Stimulated activated effector memory CD8-positive, alpha-beta T cell treated with anti-CD3 and anti-CD28 coated beads, Interleukin-12 subunit alpha, Interleukin-12 subunit beta, amount 100 ng/mL, for 72 hours (primary cell): ENCODE results near the gene RPS21.

Experiments used
- ATAC-seq: fragments of 150-1000 bp; cut with Tn5 transposase; 2 replicates; pipeline ENCODE4 v1.10.0; 2021
- DNase-seq, 2 donors: peaks; one replicate each; pipeline ENCODE4 v3.0.0; 2021 to 2022; ENCODE audit warnings: low spot score in 2 of 2
- H3K27ac Mint-ChIP-seq: one replicate; pipeline ENCODE4 v1.8.0; 2022; ENCODE audit warnings: mild to moderate bottlenecking, mixed read lengths
- H3K36me3 Mint-ChIP-seq: one replicate; pipeline ENCODE4 v1.8.0; 2022; ENCODE audit warnings: mild to moderate bottlenecking, mixed read lengths
- H3K4me1 Mint-ChIP-seq: one replicate; pipeline ENCODE4 v1.8.0; 2022; ENCODE audit warnings: mixed read lengths
- H3K4me3 Mint-ChIP-seq: one replicate; pipeline ENCODE4 v1.8.0; 2022; ENCODE audit warnings: mild to moderate bottlenecking, mixed read lengths
- H3K9me3 Mint-ChIP-seq: one replicate; pipeline ENCODE4 v1.8.0; 2022; ENCODE audit warnings: mixed read lengths

Gene RPS21

GRCh38 chr20:62386383-62387218 lies at the start of gene RPS21:
Gene RPS21 (plus strand): TSS chr20:62387103. CDS start chr20:62387339, 236 bp downstream.
- H3K9me3 Mint-ChIP-seq, result peaks cover 4% of the 10 kb centered on the region
- peak within 1 kb of the TSS; percentile 93 for H3K27ac Mint-ChIP-seq
- DNase-seq (peak; percentile 82 to 93), ATAC-seq (peak; percentile 95)
- peak within 1 kb of the TSS; percentile 92 for H3K4me3 Mint-ChIP-seq
- H3K4me1 Mint-ChIP-seq, result peaks cover 59% of the 10 kb centered on the region
- H3K36me3 Mint-ChIP-seq, result peaks cover 76% of the 10 kb centered on the region

DNA sequence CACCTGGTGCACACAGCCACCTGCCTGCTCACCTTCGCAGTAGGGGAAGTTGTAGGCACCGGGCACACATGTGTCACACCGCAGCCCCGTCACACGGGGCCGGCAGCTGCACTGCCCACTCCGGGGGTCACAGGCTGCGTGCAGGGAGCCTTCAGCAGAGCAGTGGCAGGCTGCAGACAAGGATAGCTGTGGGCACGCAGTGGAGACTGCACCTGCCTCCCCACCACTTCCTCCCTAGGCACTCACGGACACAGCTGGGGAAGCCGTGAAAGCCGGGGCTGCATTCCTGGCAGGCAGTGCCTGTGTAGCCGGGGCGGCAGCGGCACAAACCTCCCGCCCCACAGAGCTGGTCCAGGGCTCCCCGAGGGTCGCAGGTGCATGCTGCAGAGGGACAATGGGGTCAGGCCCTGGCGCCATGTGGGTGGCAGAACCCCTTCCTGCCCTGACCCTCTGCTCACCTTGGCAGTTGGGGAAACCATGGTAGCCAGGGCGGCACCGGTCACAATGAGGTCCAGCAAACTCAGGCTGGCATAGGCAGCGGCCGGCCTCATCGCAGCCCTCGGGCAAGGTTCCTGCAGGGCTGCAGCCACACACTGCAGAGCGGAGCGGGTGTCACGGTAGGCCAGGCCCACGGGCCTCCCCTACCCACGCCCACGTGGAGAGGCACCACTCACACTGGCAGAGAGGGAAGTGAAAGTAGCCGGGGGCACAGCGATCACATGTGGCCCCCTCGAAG lies 49.2 kb upstream of the RPS21 start:
- no peak for ATAC-seq
- Mint-ChIP-seq H3K36me3 (peaks cover 6% of the 10 kb centered on the region), H3K27ac (no peak overlapping the region), H3K9me3 (no peaks in the 10 kb centered on the region), H3K4me1 (no peaks in the 10 kb centered on the region), H3K4me3 (no peak overlapping the region)
- no peak for DNase-seq

- H3K36me3 Mint-ChIP-seq, result peaks cover 9% of the 10 kb centered on the region
- H3K4me1 Mint-ChIP-seq, result no peaks in the 10 kb centered on the region
- ATAC-seq (no peak), DNase-seq (no peak)
- H3K4me3 Mint-ChIP-seq, result no peak overlapping the region
- no peak overlapping the region for H3K27ac Mint-ChIP-seq
- no peaks in the 10 kb centered on the region for H3K9me3 Mint-ChIP-seq
Observed at GRCh38 chr20:62338294-62338620, 48.6 kb upstream of the RPS21 start.

- H3K36me3 Mint-ChIP-seq, result peaks cover 17% of the 10 kb centered on the region
- H3K4me1 Mint-ChIP-seq, result no peaks in the 10 kb centered on the region
- no peak overlapping the region for H3K4me3 Mint-ChIP-seq
- H3K9me3 Mint-ChIP-seq, result no peaks in the 10 kb centered on the region
- DNase-seq, result no peak
- H3K27ac Mint-ChIP-seq, result no peak overlapping the region
- ATAC-seq, result no peak
Observed at GRCh38 chr20:62339647-62340062, 47.2 kb upstream of the RPS21 start.

- peaks cover 17% of the 10 kb centered on the region for H3K36me3 Mint-ChIP-seq
- no peak for ATAC-seq
- no peak for DNase-seq
- no peak overlapping the region for H3K4me3 Mint-ChIP-seq
- H3K9me3 Mint-ChIP-seq, result no peaks in the 10 kb centered on the region
- no peaks in the 10 kb centered on the region for H3K4me1 Mint-ChIP-seq
- no peak overlapping the region for H3K27ac Mint-ChIP-seq
Observed at GRCh38 chr20:62342910-62343309, 44.0 kb upstream of the RPS21 start.

DNA sequence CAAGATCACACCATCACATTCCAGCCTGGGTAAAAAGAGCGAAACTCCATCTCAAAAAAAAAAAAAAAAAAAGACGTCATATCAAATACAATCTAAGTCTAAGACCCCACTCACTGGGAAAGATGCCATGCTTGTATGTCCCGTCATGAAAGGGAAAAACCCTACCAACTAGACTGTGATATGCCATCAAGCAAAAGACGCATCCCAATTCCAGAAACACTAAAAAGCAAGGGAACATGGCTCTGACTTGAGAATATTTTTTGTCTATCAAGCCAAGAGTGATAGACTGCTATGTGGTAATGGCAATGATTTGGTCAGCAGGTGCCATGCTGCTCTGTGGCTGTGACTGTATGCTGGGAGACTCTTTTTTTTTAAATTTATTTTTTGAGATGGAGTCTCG lies 42.8 kb upstream of the RPS21 start:
- Mint-ChIP-seq H3K36me3 (peaks cover 17% of the 10 kb centered on the region), H3K9me3 (peaks cover 4% of the 10 kb centered on the region), H3K4me3 (no peak overlapping the region), H3K4me1 (no peaks in the 10 kb centered on the region), H3K27ac (no peak overlapping the region)
- ATAC-seq, result no peak
- no peak for DNase-seq

- Mint-ChIP-seq H3K9me3 (peaks cover 4% of the 10 kb centered on the region), H3K4me3 (no peak overlapping the region), H3K4me1 (no peaks in the 10 kb centered on the region), H3K27ac (no peak overlapping the region), H3K36me3 (peaks cover 17% of the 10 kb centered on the region)
- DNase-seq, result no peak
- ATAC-seq, result no peak
Observed at GRCh38 chr20:62344782-62345181, 42.1 kb upstream of the RPS21 start.

GRCh38 chr20:62345681-62346370 lies 41.1 kb upstream of the RPS21 start:
- ATAC-seq (no peak), DNase-seq (no peak)
- Mint-ChIP-seq H3K9me3 (peaks cover 4% of the 10 kb centered on the region), H3K36me3 (peaks cover 17% of the 10 kb centered on the region), H3K4me3 (no peak overlapping the region), H3K27ac (no peak overlapping the region), H3K4me1 (no peaks in the 10 kb centered on the region)

DNA sequence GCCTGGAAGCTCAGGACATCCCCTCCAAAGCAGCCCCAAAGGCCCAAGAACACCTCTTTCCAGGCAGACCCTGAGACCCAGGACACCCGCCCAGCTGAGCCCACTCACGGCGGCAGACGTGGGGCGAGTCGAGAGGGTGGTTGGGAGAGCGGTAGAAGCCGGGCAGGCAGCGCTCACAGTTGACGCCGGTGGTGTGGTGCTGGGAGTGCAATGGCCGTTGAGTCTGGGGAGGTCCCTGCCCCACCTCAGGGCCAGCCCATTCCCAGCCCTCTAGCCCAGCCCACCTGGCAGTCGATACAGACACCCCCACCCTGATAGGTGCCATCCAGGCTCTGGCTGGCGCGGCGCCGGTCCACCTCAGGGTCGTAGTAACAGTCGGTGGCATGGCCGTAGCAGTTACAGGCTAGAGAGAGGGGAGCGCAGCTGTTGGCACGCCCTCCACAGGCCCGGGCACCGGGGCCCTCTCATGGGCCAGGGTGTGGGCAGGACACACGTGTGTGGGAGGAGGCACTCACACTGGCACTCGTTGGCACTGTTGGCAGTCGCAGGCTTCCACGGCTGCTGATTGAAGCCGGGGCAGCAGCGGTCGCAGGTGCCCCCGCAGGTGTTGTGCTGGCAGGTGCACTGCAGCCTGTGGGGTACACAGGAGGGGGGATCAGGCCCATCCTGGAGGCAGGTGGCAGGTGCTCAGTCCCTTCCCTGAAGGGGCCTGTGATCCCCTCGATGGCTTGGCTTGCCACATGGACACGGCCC lies 40.3 kb upstream of the RPS21 start:
- H3K4me1 Mint-ChIP-seq, result no peaks in the 10 kb centered on the region
- ATAC-seq, result peak; percentile 42
- H3K4me3 Mint-ChIP-seq, result no peak overlapping the region

DNA sequence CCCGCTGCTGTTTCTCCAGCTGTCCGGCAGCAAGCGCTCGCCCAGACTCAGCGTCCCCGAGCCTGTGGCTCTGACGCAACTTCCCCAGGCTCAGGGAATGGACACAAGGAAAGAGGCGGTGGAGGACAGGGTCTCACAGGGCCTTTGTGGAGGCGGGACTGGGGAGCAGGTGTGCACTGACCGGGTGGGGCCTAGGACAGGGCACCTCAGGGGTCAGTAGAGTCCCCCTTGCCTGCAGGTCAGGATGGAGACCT lies 39.8 kb upstream of the RPS21 start:
- ATAC-seq, result no peak
- DNase-seq, result no peak
- no peaks in the 10 kb centered on the region for H3K4me1 Mint-ChIP-seq
- peaks cover 4% of the 10 kb centered on the region for H3K9me3 Mint-ChIP-seq
- H3K27ac Mint-ChIP-seq, result no peak overlapping the region
- H3K36me3 Mint-ChIP-seq, result peaks cover 10% of the 10 kb centered on the region
- no peak overlapping the region for H3K4me3 Mint-ChIP-seq

More for the DNA sequence above, 40.3 kb upstream of the RPS21 start:
- DNase-seq, result no peak
- Mint-ChIP-seq H3K27ac (no peak overlapping the region), H3K9me3 (peaks cover 4% of the 10 kb centered on the region), H3K36me3 (peaks cover 14% of the 10 kb centered on the region)

DNA sequence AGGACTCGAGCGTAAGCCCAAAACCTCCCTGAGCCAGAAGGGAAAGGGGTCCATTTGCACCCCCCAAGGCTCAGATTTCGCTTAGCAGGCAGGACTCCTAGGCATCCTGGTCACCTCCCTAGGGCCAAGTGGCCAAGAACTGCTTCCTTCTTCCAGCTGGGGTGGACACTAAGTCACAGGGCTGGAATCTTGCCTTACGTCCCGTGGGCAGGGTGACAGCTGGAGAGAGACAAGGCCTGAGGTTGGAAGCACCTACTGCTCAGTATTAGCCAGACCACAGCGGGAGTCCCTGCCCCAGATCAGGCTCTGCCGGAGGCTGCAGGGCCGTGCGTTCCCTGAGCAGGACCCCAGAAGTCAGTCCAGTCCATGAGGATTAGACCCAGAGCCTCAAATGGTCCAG lies 39.5 kb upstream of the RPS21 start:
- ATAC-seq (no peak), DNase-seq (no peak)
- Mint-ChIP-seq H3K9me3 (peaks cover 4% of the 10 kb centered on the region), H3K4me3 (no peak overlapping the region), H3K4me1 (no peaks in the 10 kb centered on the region), H3K27ac (no peak overlapping the region), H3K36me3 (peaks cover 10% of the 10 kb centered on the region)

- peaks cover 5% of the 10 kb centered on the region for H3K36me3 Mint-ChIP-seq
- DNase-seq, result no peak
- ATAC-seq, result no peak
- peaks cover 4% of the 10 kb centered on the region for H3K9me3 Mint-ChIP-seq
- H3K4me3 Mint-ChIP-seq, result no peak overlapping the region
- H3K4me1 Mint-ChIP-seq, result no peaks in the 10 kb centered on the region
- H3K27ac Mint-ChIP-seq, result no peak overlapping the region
Observed at GRCh38 chr20:62348604-62349003, 38.3 kb upstream of the RPS21 start.

DNA sequence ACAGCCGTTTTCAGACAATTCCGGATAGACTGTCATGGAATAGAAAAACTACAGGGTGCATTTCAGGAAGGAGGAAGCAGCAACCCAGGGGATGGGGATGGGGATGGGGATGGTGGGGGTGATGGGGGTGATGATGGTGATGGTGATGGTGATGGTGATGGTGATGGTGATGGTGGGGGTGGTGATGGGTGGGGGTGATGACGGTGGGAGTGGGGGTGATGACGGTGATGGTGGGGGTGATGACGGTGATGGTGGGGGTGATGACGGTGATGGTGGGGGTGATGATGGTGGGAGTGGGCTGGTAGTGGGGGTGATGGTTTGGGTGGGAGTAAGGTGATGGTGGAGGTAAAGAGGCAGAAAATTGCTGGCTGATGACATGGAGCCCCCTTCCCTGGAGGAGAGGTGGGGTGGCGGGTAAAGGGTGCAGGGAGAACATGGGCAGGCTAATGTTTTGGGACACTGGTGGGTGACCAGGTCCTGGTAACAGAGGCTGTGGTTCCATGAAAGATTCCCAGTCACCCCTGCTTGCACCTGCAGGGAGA lies 37.3 kb upstream of the RPS21 start:
- Mint-ChIP-seq H3K27ac (no peak overlapping the region), H3K9me3 (peaks cover 4% of the 10 kb centered on the region), H3K36me3 (no peaks in the 10 kb centered on the region), H3K4me3 (no peak overlapping the region), H3K4me1 (no peaks in the 10 kb centered on the region)
- no peak for ATAC-seq
- no peak for DNase-seq

- Mint-ChIP-seq H3K27ac (no peak overlapping the region), H3K9me3 (peaks cover 4% of the 10 kb centered on the region), H3K36me3 (no peaks in the 10 kb centered on the region), H3K4me3 (no peak overlapping the region), H3K4me1 (no peaks in the 10 kb centered on the region)
- DNase-seq, result no peak
- no peak for ATAC-seq
Observed at GRCh38 chr20:62350098-62350628, 36.7 kb upstream of the RPS21 start.
